NCI-H2196 (cell line): ENCODE results near the gene ABCC3.

ENCODE experiments used
- DNase-seq: peaks from one replicate; lab custom pipeline; 2025; ENCODE audit not compliant: unreplicated experiment; lab: John Stamatoyannopoulos, UW

ABCC3 gene

GRCh38 chr17:50626037-50626574 is 8.6 kb upstream of the ABCC3 start:
- DNase-seq = peak; percentile 47

- DNase-seq = no peak
Measured at GRCh38 chr17:50627036-50627781, 7.5 kb upstream of the ABCC3 start.

- DNase-seq = peak; percentile 89
Measured at GRCh38 chr17:50627782-50628601, 6.7 kb upstream of the ABCC3 start.

- no peak for DNase-seq
Measured at GRCh38 chr17:50629902-50630301, 4.8 kb upstream of the ABCC3 start.

- peak; percentile 76 for DNase-seq
Measured at GRCh38 chr17:50630524-50631194, 4.0 kb upstream of the ABCC3 start.

- DNase-seq = no peak
Measured at GRCh38 chr17:50631195-50631907, 3.3 kb upstream of the ABCC3 start.

GRCh38 chr17:50631908-50632571 is 2.6 kb upstream of the ABCC3 start:
- DNase-seq = no peak

- DNase-seq = no peak
Measured at GRCh38 chr17:50632637-50633036, 2.0 kb upstream of the ABCC3 start.

- no peak for DNase-seq
Measured at GRCh38 chr17:50633683-50634082, 998 bp upstream of the ABCC3 start.

GRCh38 chr17:50634915-50635731 is 442 bp downstream of the ABCC3 start:
- no peak for DNase-seq

- DNase-seq = no peak
Measured at GRCh38 chr17:50635732-50635981, 976 bp downstream of the ABCC3 start.

- no peak for DNase-seq
Measured at GRCh38 chr17:50635982-50636803, 1.5 kb downstream of the ABCC3 start.

- no peak for DNase-seq
Measured at GRCh38 chr17:50636804-50637195, 2.1 kb downstream of the ABCC3 start.

- DNase-seq = no peak
Measured at GRCh38 chr17:50637829-50638605, 3.3 kb downstream of the ABCC3 start.

GRCh38 chr17:50638606-50638965 is 3.9 kb downstream of the ABCC3 start:
- DNase-seq = no peak

- DNase-seq = peak; percentile 93
Measured at GRCh38 chr17:50638966-50639713, 4.5 kb downstream of the ABCC3 start.

GRCh38 chr17:50640686-50641351 is 6.1 kb downstream of the ABCC3 start:
- no peak for DNase-seq
